Activated CD4-positive, alpha-beta T cell treated with anti-CD3 and anti-CD28 coated beads for 1 hour (primary cell): ENCODE results near the gene PRKCB.

Source experiments
- DNase-seq: peaks from one replicate; pipeline ENCODE4 v3.0.0-alpha.2; 2020

Gene PRKCB

DNA sequence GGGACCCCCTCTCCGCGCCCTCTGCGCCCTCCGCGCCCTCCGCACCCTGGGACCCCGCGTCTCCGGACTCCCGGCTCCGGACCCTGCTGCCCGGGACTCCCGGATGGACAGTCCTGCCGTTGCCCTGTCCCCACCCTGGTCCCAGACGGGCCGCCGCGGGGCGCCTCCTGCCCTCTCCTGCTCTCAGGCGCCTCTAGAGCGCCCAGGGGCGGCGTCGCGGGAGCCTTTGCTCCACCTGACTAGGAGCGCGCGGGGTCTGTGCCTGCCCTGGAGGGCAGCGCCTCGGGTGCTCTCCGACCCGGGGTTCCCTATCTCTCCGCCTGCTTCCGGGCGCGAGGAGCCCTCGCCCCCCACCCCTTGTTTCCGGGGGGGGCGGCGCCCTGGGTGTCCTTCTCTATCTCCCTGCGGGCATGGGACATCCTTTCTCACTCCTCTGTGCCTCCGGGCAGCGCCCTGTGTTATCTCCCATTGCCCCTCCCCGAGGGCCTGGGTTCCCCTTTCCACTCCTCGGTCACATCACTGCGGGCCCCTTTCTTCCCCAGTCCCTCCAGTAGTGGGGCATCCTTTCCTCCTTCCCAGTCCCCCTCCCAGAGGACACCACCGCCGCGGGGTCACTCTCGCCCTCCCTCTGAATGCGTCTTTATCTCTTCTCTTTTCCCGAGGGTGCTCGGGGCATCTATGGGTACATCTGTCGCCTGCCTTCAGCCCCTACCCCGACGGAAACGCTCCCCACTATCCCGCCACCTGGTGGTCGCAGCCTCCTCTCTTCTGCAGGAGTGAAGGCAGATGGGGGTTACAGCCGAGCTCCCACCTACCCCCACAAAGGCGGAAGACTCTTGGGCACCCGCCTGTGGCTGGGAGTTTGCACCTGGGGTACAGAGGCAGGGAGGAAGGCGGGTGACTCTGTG, 875 bp downstream of the PRKCB start:
- peak; percentile 25 for DNase-seq

GRCh38 chr16:23837553-23838308, 1.9 kb downstream of the PRKCB start:
- no peak for DNase-seq

- no peak for DNase-seq
These were observed 2.8 kb downstream of the PRKCB start for GRCh38 chr16:23838485-23839142.

DNA sequence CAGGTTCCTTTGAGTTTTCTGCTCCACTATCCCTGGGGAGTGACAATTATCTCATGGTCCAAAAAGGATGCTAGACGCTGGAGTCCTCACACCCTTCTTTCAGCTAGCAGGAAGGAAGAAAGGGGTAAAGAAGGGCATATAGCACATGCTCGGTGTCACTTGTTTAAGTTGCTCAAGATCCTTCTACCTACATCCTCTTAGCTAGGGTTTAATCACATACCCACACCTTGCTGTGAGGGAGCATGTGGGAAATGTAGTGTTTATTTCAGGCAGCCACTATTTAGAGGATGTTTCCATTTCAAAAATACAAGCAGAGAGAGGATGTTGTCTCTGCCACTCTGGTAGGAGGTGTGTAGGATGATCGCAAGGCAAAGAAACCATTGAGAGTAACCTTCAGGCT, 4.5 kb downstream of the PRKCB start:
- no peak for DNase-seq

DNA sequence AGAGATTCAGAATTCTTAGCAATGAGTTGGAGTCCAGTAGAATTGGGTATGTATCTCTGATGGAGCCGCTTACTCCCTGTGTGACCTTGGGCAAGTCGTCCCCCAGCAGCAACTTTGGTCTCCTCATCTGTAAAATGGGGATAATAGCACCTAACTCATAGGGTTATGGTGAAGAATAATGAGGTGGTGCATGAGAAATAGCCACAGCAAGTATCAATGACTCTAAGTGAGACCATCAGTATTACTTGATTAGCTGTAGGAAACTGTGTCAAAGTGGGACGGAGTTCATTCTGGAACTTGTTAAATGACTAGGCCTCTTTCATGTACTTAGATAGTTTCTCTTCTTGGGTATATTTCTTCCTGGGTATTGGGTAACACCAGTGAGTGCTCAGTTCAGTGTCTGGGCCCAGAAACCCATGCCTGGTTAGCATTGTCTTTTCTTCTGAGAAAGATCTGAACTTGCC, 6.4 kb downstream of the PRKCB start:
- no peak for DNase-seq

GRCh38 chr16:23843143-23843542, 7.4 kb downstream of the PRKCB start:
- no peak for DNase-seq

DNA sequence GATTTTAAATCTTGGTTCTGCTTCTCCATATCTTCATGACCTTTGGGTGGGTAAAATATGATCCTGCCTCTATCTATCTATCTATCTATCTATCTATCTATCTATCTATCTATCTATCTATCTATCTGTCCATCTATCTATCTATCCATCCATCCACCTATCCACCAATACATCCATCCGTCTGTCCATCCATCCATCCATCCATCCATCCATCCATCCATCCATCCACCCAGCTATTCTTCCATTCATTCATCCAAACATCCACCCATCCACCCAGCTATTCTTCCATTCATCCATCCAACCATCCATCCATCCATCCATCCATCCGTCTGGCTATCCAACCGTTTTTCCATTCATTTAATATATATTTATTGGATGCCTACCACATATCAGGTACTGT, 11.5 kb downstream of the PRKCB start:
- no peak for DNase-seq

DNA sequence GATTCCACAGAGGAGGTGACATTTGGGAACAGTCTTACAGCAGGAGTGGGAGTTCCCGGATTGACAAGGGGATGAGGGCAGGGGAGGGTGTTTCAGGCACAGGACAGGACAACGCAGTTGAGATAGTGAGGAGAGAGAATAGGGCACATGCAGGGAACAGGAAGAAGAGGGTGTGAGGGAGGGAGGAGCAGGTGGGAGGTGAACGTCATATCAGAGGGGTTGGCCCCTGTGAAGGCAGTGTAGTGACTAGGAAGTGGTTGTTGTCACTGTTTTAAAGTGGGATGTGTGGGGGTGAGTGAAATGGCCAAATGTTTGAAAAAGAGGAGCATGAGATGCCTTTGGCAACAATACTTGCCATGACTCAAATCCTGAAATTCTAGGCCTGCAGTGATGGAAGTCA, 12.2 kb downstream of the PRKCB start:
- DNase-seq: no peak

- no peak for DNase-seq
These were observed 13.2 kb downstream of the PRKCB start for GRCh38 chr16:23848958-23849357.

DNA sequence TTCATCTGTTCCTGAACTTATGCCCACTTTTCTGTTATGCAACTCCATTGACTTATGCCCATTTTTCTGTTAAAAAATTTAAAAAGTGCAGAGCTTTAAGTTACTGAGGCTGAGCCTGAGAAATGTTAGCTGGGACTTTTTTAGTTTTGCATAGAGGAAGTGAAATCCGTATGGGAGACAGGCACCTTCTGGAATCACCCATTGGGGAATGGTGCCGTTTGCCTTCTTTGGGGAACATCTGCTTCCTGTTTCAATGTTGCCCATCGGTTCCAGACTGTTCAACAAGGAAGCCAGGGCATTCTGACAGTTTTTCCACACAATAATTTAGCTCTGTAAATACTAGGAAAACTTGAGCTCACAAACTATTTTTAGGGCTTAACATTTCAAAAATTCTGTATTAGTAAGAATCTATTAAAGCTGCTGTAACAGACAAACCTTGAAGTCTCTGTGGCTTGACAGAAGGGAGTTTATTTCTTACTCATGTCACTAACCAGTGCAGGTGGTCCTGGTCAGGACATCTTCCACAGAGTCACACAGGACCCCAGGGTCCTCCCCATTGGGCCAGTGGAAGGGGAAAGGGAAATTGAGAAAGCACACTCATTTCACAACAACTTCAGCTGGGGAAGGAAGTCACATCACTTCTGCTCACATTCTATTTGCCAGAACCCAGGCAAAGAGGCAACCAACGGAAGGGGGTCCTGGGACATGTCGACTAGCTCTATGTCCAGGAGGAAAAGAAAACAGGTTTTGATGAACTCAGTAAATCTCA, 17.2 kb downstream of the PRKCB start:
- DNase-seq: no peak

- no peak for DNase-seq
These were observed 19.2 kb downstream of the PRKCB start for GRCh38 chr16:23855010-23855409.

DNA sequence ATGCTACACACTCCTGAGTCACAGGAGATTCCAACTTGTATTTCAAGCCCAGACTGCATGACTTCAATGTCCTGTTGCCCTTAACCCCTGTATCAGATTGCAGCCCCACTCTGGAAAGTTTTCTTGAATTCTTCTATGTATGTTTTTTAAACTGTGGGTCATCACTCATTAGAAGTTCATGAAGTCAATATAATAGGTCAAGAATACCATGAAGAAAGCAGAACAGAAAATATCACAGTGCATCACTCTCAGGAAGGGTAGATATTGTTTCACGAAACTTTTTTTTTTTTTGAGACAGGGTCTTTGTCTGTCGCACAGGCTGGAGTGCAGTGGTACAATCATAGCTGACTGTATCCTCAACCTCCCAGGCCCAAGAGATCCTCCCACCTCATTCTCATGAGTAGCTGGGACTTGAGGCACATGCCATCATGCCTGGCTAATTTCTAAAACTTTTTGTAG, 20.5 kb downstream of the PRKCB start:
- DNase-seq: no peak

GRCh38 chr16:23857256-23857880, 21.6 kb downstream of the PRKCB start:
- no peak for DNase-seq

DNA sequence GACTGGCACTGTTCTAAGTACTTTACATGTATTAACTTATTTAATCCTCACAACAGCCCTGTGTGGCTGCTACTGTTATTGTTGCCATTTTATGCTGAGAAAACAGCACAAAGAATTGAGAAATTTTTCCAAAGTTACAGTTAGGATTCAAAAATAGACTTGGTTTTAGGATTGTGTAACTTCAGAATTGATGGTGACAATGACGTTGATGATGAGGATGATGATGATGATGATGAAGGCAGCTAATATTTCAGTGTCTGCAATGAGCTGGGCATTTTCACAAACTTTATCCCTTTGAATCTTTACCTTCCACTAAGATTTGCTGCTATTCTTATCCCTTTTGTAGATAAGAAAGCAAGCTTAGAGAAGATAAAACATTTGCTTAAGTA, 22.1 kb downstream of the PRKCB start:
- DNase-seq: no peak

GRCh38 chr16:23858542-23858941, 22.8 kb downstream of the PRKCB start:
- DNase-seq: no peak

- DNase-seq: no peak
These were observed 24.0 kb downstream of the PRKCB start for GRCh38 chr16:23859713-23860269.

GRCh38 chr16:23861874-23862273, 26.1 kb downstream of the PRKCB start:
- no peak for DNase-seq

- no peak for DNase-seq
These were observed 26.8 kb downstream of the PRKCB start for GRCh38 chr16:23862556-23862955.

DNA sequence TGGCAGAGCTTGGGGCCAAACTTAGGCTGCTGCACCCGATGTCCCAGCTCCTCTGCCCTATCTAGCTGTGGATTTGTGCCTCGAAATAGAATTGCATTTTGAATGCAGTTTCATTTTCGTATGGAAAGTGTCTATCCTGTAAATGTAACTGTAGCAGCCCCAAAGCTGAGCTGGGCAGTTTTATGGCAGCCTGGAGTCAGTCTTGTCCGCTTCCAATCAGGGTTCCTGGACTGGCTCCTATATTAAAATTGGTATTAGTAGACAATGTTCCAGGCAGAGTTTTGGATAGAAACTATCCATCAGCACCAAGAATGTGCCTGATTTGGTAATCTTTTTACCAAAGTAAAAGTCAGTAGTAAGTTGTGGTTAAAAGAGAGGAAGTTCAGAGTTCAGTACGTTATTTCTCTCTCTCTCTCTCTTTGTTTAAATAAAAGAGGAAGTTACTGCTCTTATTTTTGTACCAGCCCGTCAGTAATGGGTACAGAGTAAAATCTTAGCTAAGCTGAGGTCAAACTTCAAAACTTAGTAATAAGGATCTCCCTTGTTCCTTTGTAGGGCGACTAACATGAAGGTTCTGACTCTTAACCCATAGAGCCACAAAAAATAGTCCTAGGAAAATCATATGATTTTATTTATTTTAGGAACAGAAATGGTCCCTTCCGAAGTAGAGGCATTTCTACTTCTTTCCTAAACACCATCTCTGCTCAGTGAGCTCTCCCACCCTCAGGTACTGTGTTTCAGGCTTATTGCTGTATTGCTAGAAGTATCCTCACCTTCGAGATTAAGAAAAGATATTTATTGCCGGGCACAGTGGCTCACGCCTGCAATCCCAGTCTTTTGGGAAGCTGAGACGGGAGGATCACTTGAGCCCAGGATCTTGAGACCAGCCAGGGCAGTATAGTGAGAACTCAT, 28.0 kb downstream of the PRKCB start:
- DNase-seq: no peak

DNA sequence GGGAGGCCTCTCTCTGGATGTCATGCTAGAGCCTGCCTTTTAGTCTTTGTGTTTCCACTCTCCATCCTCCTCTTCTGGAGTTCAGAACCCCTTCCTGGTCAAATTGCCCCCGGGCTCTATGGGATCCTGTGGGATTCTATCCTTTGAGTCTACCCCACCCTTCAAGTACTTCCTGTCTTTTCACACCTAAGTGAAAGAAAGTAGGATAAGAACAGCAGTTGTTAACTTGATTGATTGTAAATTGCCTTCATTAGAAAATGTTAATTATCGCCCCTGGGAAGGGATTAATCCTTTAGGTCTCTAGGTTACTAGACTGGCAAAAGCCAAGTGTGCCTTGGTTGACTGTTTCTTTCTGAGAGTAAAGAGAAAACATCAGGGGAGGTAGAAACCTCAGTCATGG, 30.1 kb downstream of the PRKCB start:
- DNase-seq: no peak

GRCh38 chr16:23866621-23867020, 30.8 kb downstream of the PRKCB start:
- DNase-seq: no peak
